GM18867 (cell line): ENCODE measurements around the gene SYNJ2BP.

Experiments
- ATAC-seq: cut with Tn5 transposase; IDR thresholded peaks from one replicate; pipeline ENCODE4 v1.9.1; 2021; ENCODE audit warnings: mild to moderate bottlenecking, moderate library complexity; ENCODE audit not compliant: unreplicated experiment

Gene SYNJ2BP

GRCh38 chr14:70392676-70393075 is 24.2 kb downstream of the SYNJ2BP start:
- no peak for ATAC-seq

- no peak for ATAC-seq
Observed at GRCh38 chr14:70391493-70392391, 25.1 kb downstream of the SYNJ2BP start.

GRCh38 chr14:70382536-70382935 is 34.4 kb downstream of the SYNJ2BP start:
- no peak for ATAC-seq

GRCh38 chr14:70380824-70381223 is 36.1 kb downstream of the SYNJ2BP start:
- ATAC-seq = no peak

GRCh38 chr14:70378696-70379095 is 38.2 kb downstream of the SYNJ2BP start:
- ATAC-seq = no peak
